HCT116 (cell line): ENCODE measurements around the gene CSTA. TPM values are rescaled to one million over a fixed set of nuclear protein-coding genes. Genes with fewer than 3 reads are reported as not detected.

Source experiments
- ATAC-seq: fragments of 200-7000 bp; cut with Tn5 transposase; 2 replicates; pipeline ENCODE4 v1.9.1; 2020; ENCODE audit warnings: mild to moderate bottlenecking, moderate library complexity
- BruUV-seq: library from RNA; stranded (reverse); fragments of 400-500 nt; replicated peaks from 2 replicates; lab custom pipeline; 2021; lab: Mats Ljungman, UMichigan
- CTCF ChIA-PET: fragments of 300-600 bp; sonication (Branson Sonifier 250); formaldehyde crosslinking; loops from one replicate; lab custom pipeline; 2021; ENCODE audit warnings: antibody characterized with exemption; lab: Charles Lee
- POLR2A ChIA-PET: fragments of 300-600, 350-600 bp; sonication (Branson Sonifier 250); formaldehyde crosslinking; loops from one replicate; lab custom pipeline; 2021; ENCODE audit warnings: antibody characterized with exemption; lab: Charles Lee
- RAD21 ChIA-PET, 2 experiments: fragments of 300-600 bp; sonication (Branson Sonifier 250); formaldehyde crosslinking; loops; one replicate each; lab custom pipeline; 2023; ENCODE audit warnings: low total read pairs in 2 of 2; ENCODE audit not compliant: uncharacterized antibody in 2 of 2, unreplicated experiment in 2 of 2, low non-redundant PET in 1 of 2; lab: Charles Lee
- DNase-seq: peaks from one replicate; pipeline ENCODE4 v3.0.0-alpha.2; 2010; ENCODE audit warnings: low read depth, low spot score
- H2AFZ ChIP-seq: fragments of 200-600 bp; shearing (Covaris generic), sonication (generic); 2 replicates; pipeline ENCODE4 v1.6.1; 2017; ENCODE audit warnings: low read depth, mixed run types, mixed read lengths, antibody characterized with exemption, low read length; ENCODE audit not compliant: poor library complexity, severe bottlenecking
- H3K27ac ChIP-seq: 2 replicates; pipeline ENCODE4 v1.5.1; 2012; ENCODE audit warnings: low read depth, low read length
- H3K27me3 ChIP-seq: fragments of 200-600 bp; sonication (generic); 2 replicates; pipeline ENCODE4 v1.6.1; 2016; ENCODE audit warnings: mixed run types, low read length, mixed read lengths; ENCODE audit not compliant: insufficient read depth
- H3K36me3 ChIP-seq, 2 experiments: fragments of 200-500 bp in 1 of 2; fragments of 200-600 bp in 1 of 2; sonication (Bioruptor generic) in 1 of 2; sonication (generic) in 1 of 2; 2 replicates each; pipeline versions ENCODE4 v1.5.1 to v1.6.1; 2014 to 2016; ENCODE audit warnings: low read length in 2 of 2, inconsistent platforms in 1 of 2, mixed read lengths in 1 of 2, mixed run types in 1 of 2; ENCODE audit not compliant: insufficient read depth in 2 of 2, control insufficient read depth in 1 of 2
- H3K4me1 ChIP-seq, 2 experiments: fragments of 200-600 bp in 1 of 2; sonication (generic) in 1 of 2; 2 replicates each; pipeline versions ENCODE4 v1.5.1 to v1.6.1; 2012 to 2017; ENCODE audit warnings: low read length in 2 of 2, inconsistent platforms in 1 of 2, mild to moderate bottlenecking in 1 of 2, mixed read lengths in 1 of 2, mixed run types in 1 of 2, moderate library complexity in 1 of 2; ENCODE audit not compliant: insufficient read depth in 2 of 2, control insufficient read depth in 1 of 2
- H3K4me2 ChIP-seq: fragments of 200-600 bp; sonication (generic); 2 replicates; pipeline ENCODE4 v1.6.1; 2017; ENCODE audit warnings: mixed run types, low read length, mixed read lengths
- H3K4me3 ChIP-seq, 2 experiments: fragments of 200-600 bp in 1 of 2; sonication (generic) in 1 of 2; replicated peaks in 1 of 2; 2 replicates each; pipeline ENCODE4 v1.5.1; 2011 to 2016; ENCODE audit warnings: low read length in 2 of 2, control low read depth in 1 of 2, low read depth in 1 of 2, mild to moderate bottlenecking in 1 of 2, mixed read lengths in 1 of 2, mixed run types in 1 of 2
- H3K79me2 ChIP-seq: fragments of 200-600 bp; sonication (generic); 2 replicates; pipeline ENCODE4 v1.6.1; 2017; ENCODE audit warnings: mild to moderate bottlenecking, mixed run types, low read length, moderate library complexity, mixed read lengths; ENCODE audit not compliant: insufficient read depth
- H3K9ac ChIP-seq: fragments of 200-600 bp; sonication (generic); 2 replicates; pipeline ENCODE4 v1.6.1; 2016; ENCODE audit warnings: low read length, mixed read lengths
- H3K9me2 ChIP-seq: fragments of 200-600 bp; sonication (generic), shearing (Covaris generic); 2 replicates; pipeline ENCODE4 v1.6.1; 2017; ENCODE audit warnings: mixed run types, mild to moderate bottlenecking, moderate library complexity; ENCODE audit not compliant: insufficient read depth
- H3K9me3 ChIP-seq, 2 experiments: fragments of 200-500 bp in 1 of 2; fragments of 200-600 bp in 1 of 2; sonication (Bioruptor generic) in 1 of 2; sonication (generic) in 1 of 2; 2 replicates each; pipeline ENCODE4 v1.6.1; 2014 to 2017; ENCODE audit warnings: low read length in 2 of 2, mixed read lengths in 2 of 2, inconsistent platforms in 1 of 2, low read depth in 1 of 2, mild to moderate bottlenecking in 1 of 2, mixed run types in 1 of 2, moderate library complexity in 1 of 2; ENCODE audit not compliant: control insufficient read depth in 1 of 2, insufficient read depth in 1 of 2
- H4K20me1 ChIP-seq: fragments of 200-600 bp; sonication (generic), shearing (Covaris generic); 2 replicates; pipeline ENCODE4 v1.6.1; 2017; ENCODE audit warnings: mixed run types, mild to moderate bottlenecking, moderate library complexity; ENCODE audit not compliant: insufficient read depth
- ATF3 ChIP-seq: IDR thresholded peaks from 2 replicates; pipeline ENCODE4 v1.6.1; 2012
- CBX3 ChIP-seq: IDR thresholded peaks from 2 replicates; pipeline ENCODE4 v1.6.1; 2012; ENCODE audit warnings: low read depth
- CEBPB ChIP-seq: IDR thresholded peaks from 2 replicates; pipeline ENCODE4 v1.6.1; 2012; ENCODE audit warnings: low read depth
- CTCF ChIP-seq, 3 experiments: fragments of 200-600 bp in 1 of 3; sonication (generic) in 1 of 3; IDR thresholded peaks in 2 of 3; conservative IDR thresholded peaks in 1 of 3; 2 replicates each; pipeline ENCODE4 v1.5.1; 2012 to 2017; ENCODE audit warnings: low read depth in 2 of 3, low read length in 2 of 3, antibody characterized with exemption in 1 of 3, borderline replicate concordance in 1 of 3, control low read depth in 1 of 3, mild to moderate bottlenecking in 1 of 3, mixed read lengths in 1 of 3, mixed run types in 1 of 3, moderate library complexity in 1 of 3; ENCODE audit not compliant: insufficient read depth in 1 of 3
- EZH2 ChIP-seq: fragments of 200-600 bp; sonication (generic); IDR thresholded peaks from 2 replicates; pipeline ENCODE4 v1.6.1; 2017; ENCODE audit warnings: antibody characterized with exemption, mixed run types
- EZH2phosphoT487 ChIP-seq: fragments of 200-600 bp; IDR thresholded peaks from 2 replicates; pipeline ENCODE4 v1.6.1; 2018; ENCODE audit warnings: antibody characterized with exemption, borderline replicate concordance
- JUND ChIP-seq: IDR thresholded peaks from 2 replicates; pipeline ENCODE4 v1.6.1; 2012
- POLR2A ChIP-seq: IDR thresholded peaks from 2 replicates; pipeline ENCODE4 v1.7.0; 2011; ENCODE audit warnings: borderline replicate concordance; ENCODE audit not compliant: insufficient read depth, insufficient read length; ENCODE audit errors: extremely low read depth
- POLR2AphosphoS5 ChIP-seq: IDR thresholded peaks from 2 replicates; pipeline ENCODE4 v1.6.1; 2011; ENCODE audit warnings: mild to moderate bottlenecking, low read depth, low read length, moderate library complexity
- RAD21 ChIP-seq: IDR thresholded peaks from 2 replicates; pipeline ENCODE4 v1.6.1; 2012; ENCODE audit warnings: low read depth, mild to moderate bottlenecking
- SIN3A ChIP-seq: IDR thresholded peaks from 2 replicates; pipeline ENCODE4 v1.6.1; 2012; ENCODE audit warnings: low read depth
- SP1 ChIP-seq: IDR thresholded peaks from 2 replicates; pipeline ENCODE4 v1.6.1; 2012; ENCODE audit warnings: low read depth
- SRF ChIP-seq: IDR thresholded peaks from 2 replicates; pipeline ENCODE4 v1.6.1; 2012; ENCODE audit warnings: low read depth
- TCF7L2 ChIP-seq: IDR thresholded peaks from 2 replicates; pipeline ENCODE4 v1.7.0; 2011; ENCODE audit warnings: borderline replicate concordance, inconsistent platforms; ENCODE audit not compliant: insufficient read depth, insufficient read length; ENCODE audit errors: extremely low read depth
- YY1 ChIP-seq: IDR thresholded peaks from 2 replicates; pipeline ENCODE4 v1.6.1; 2011; ENCODE audit warnings: low read length, low read depth, moderate library complexity, mild to moderate bottlenecking; ENCODE audit not compliant: insufficient replicate concordance; ENCODE audit errors: extremely low read depth
- ZBTB33 ChIP-seq: IDR thresholded peaks from 2 replicates; pipeline ENCODE4 v1.6.1; 2011; ENCODE audit warnings: mild to moderate bottlenecking, low read length, moderate library complexity; ENCODE audit not compliant: insufficient replicate concordance; ENCODE audit errors: extremely low read depth
- ZFX ChIP-seq: fragments of 450-650 bp; IDR thresholded peaks from 2 replicates; pipeline ENCODE4 v1.6.1; 2017
- ZNF274 ChIP-seq: fragments of 200-500 bp; sonication (Bioruptor generic); IDR thresholded peaks from 2 replicates; pipeline ENCODE4 v1.6.1; 2014; ENCODE audit warnings: mild to moderate bottlenecking, low read depth, low read length, inconsistent platforms
- intact Hi-C: fragments of 100-400 bp; cut with micrococcal nuclease; formaldehyde crosslinking; loops from 2 replicates; pipeline ENCODE4 v1.10.0; 2022
- total RNA-seq: library from RNA; stranded (reverse); gene quantifications from one replicate; pipeline ENCODE4 v1.2.1, GENCODE V29; 2021; ENCODE audit not compliant: unreplicated experiment
- TF ChIP-seq, protein P1 (sequence below): IDR thresholded peaks from 2 replicates; pipeline ENCODE4 v1.6.1; 2012; ENCODE audit warnings: low read depth

The CSTA gene
- total RNA-seq, 1 experiment from 2014 or later, result 11.0 TPM

GRCh38 chr3:122295266-122296062, 29.6 kb upstream of the CSTA start:
- ChIA-PET POLR2A (no interaction called here), RAD21 (no interaction called here), CTCF (no interaction called here)
- DNase-seq, result no peak
- no peak for TF ChIP-seq SP1
- TF ChIP-seq, protein P1, sequence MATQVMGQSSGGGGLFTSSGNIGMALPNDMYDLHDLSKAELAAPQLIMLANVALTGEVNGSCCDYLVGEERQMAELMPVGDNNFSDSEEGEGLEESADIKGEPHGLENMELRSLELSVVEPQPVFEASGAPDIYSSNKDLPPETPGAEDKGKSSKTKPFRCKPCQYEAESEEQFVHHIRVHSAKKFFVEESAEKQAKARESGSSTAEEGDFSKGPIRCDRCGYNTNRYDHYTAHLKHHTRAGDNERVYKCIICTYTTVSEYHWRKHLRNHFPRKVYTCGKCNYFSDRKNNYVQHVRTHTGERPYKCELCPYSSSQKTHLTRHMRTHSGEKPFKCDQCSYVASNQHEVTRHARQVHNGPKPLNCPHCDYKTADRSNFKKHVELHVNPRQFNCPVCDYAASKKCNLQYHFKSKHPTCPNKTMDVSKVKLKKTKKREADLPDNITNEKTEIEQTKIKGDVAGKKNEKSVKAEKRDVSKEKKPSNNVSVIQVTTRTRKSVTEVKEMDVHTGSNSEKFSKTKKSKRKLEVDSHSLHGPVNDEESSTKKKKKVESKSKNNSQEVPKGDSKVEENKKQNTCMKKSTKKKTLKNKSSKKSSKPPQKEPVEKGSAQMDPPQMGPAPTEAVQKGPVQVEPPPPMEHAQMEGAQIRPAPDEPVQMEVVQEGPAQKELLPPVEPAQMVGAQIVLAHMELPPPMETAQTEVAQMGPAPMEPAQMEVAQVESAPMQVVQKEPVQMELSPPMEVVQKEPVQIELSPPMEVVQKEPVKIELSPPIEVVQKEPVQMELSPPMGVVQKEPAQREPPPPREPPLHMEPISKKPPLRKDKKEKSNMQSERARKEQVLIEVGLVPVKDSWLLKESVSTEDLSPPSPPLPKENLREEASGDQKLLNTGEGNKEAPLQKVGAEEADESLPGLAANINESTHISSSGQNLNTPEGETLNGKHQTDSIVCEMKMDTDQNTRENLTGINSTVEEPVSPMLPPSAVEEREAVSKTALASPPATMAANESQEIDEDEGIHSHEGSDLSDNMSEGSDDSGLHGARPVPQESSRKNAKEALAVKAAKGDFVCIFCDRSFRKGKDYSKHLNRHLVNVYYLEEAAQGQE, result no peak
- TF ChIP-seq CTCF (IDR thresholded peaks at IDR 0.05 in 2 of 3, conservative IDR thresholded peaks at IDR 0.05 in 1 of 3; ENCODE audit: borderline replicate concordance in 1 of 3, insufficient read depth in 1 of 3, low read depth in 2 of 3, low read length in 2 of 3), result no peak
- no peak for TF ChIP-seq ATF3
- TF ChIP-seq ZBTB33, result no peak
- TF ChIP-seq SIN3A, result no peak
- no peak for TF ChIP-seq RAD21
- no peak for TF ChIP-seq SRF
- TF ChIP-seq YY1, result no peak
- no peak for TF ChIP-seq POLR2AphosphoS5
- no peak for TF ChIP-seq EZH2phosphoT487
- no peak for TF ChIP-seq JUND
- no peak for TF ChIP-seq ZNF274
- no peak for TF ChIP-seq EZH2
- no peak for TF ChIP-seq CEBPB
- no peak for TF ChIP-seq POLR2A
- no peak for TF ChIP-seq CBX3
- TF ChIP-seq TCF7L2, result no peak
- no peak for TF ChIP-seq ZFX
- Histone ChIP-seq H3K9me2 (no peaks in the 10 kb centered on the region), H3K9me3 (no peaks in the 10 kb centered on the region), H3K4me3 (no peak overlapping the region), H2AFZ (no peak overlapping the region), H3K27me3 (no peaks in the 10 kb centered on the region), H3K9ac (no peak overlapping the region), H3K27ac (no peak overlapping the region), H4K20me1 (no peaks in the 10 kb centered on the region), H3K36me3 (no peaks in the 10 kb centered on the region), H3K4me2 (no peak overlapping the region), H3K4me1 (no peaks in the 10 kb centered on the region), H3K79me2 (no peaks in the 10 kb centered on the region)
- intact Hi-C loops, result no loop called here
- no TSS peak for BruUV-seq
- no peak for ATAC-seq
